ENCODE measurements around the gene PNMA8A.

GRCh38 chr19:46428239-46429135 lies 42.9 kb downstream of the PNMA8A start, which contains the start of gene PNMA8C:
- TF ChIP-seq POLR2AphosphoS5 (IDR thresholded peaks at IDR 0.05; ENCODE audit: low read depth, low read length) (no peak), SIN3A (IDR thresholded peaks at IDR 0.05; ENCODE audit: borderline replicate concordance, insufficient read depth, low read length) (no peak)
